HG02938 (cell line): ENCODE measurements around the gene ADORA3.

ENCODE experiments used
- ATAC-seq: cut with Tn5 transposase; IDR thresholded peaks from one replicate; pipeline ENCODE4 v1.9.1; 2021; ENCODE audit warnings: mild to moderate bottlenecking, moderate library complexity; ENCODE audit not compliant: unreplicated experiment

The ADORA3 gene

DNA sequence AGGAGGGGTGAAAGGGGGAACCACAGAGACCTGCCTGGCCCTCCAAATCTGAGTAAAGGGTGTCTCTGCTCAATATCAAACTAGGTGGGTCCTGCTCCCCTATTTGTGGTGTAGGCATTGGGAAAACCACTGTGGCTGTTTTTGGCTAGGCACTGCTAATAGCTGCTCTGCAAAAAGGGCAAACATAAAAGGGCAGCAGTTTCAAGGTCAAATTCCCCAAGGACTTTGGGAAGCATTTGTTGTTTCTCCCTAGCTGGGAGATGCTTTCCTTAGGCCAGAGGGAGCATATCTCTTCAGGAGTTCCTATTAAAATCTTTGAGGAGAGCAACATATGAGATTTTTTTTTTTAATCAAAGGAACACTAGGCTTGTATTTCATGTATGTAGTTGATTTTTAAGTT lies 27.2 kb downstream of the ADORA3 start:
- no peak for ATAC-seq

DNA sequence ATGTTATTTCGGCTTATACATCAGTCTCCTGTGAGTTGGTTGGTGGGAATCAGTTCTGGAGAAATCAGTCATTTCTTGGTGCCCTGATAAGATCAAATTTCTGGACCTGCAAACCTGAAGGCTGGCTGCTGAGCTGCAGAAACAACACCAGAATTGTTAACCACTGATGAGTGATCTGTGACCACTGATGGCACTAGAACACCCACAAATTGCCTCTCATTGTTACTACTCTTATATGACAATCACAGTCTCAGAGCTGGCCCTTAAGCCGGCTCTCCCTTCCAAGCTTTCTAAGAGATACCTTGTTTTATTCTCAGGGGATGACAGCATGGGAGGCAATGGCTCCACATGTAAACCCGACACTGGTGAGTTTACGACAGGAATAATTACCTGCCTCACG lies 27.7 kb downstream of the ADORA3 start:
- no peak for ATAC-seq

DNA sequence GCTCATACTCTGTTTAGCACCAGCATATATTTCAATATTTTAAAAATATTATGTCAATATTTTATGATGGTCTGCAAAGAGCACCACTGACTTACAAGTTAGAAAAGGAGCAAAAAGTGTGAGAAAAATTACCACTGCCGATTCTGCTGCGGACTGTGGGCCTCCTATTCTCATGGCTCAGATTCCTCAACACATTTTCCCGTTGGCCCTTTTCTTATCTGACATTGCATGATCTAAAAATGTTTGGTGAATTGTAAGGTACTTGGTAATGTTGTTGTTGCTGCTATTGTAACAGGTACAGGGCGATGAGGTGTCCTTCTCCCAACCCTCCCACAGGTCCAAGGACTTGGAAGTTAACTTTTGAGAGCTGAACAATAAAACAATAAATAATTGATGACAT lies 28.9 kb downstream of the ADORA3 start:
- no peak for ATAC-seq

DNA sequence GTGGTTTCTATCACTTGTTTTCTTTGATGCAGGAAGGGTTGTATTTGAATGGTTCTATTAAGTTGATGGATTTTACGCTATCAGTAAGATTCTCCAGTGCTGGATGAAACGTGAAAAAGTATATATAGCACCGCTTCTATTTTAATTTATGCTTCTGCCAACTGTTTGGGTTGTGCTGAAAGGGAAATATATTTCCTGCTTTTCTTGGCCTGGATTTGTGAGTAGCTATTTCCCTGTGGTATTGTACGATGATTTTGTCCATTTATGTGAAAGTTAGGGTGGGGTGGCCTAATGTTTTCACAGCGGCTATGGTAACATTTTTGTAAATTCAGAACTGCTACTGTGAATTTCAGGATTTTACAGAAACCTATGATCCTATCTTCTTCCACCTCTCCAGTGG lies 29.3 kb downstream of the ADORA3 start:
- ATAC-seq: no peak

DNA sequence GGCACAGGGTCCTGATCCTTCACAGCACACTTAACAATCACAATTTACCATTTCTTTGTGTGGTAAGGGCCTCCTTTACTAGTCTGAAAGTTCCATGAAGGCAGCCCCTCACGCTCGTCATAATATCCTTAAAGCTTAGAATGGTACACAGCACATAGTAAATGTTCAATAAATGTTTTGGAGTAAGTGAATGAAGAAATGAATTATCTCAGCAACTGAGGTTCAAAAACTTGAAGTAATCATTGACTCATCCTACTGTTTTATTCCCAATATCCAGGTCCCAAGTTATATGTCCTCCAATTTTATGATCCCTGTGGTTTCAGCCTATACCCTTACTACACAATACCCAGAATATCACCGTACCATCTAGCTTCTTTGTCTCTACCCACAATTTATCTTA lies 31.9 kb downstream of the ADORA3 start:
- no peak for ATAC-seq

DNA sequence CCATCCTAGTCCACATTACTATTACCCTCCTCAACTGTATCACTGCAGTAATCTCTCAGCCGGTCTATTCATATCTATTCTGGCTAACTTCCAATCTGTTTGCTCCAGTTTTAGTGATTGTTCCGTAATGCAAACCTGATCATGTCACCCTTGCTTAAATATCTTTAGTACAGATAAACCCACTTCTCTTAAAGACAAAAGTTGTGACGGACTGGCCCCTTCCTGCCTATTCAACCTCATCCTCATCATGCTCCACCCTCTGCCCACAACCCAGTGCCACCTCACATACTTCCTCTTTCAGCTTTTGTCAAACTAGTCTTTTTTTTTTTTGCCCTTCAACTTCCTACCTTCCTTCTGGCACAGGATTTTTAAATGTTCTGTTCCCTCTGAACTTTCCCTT lies 32.4 kb downstream of the ADORA3 start:
- ATAC-seq: no peak

DNA sequence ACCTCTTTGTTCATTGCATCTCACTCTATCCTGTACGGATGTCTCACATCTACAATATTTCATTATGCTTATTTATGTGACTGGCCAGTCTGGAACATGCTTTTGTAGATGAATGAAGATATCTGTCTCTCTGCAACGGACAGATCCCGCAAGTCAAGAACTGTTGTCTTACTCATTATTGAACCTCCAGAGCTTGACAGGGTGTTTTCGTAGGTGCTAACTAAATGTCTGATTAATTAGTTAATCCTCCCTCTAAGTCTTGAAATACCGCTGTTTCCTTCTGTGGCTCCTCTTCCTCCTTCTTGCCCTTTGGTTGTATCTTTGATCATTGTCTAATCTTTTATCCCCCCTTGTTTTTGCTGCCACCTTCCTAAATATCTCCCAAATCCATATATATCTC lies 32.8 kb downstream of the ADORA3 start:
- no peak for ATAC-seq

DNA sequence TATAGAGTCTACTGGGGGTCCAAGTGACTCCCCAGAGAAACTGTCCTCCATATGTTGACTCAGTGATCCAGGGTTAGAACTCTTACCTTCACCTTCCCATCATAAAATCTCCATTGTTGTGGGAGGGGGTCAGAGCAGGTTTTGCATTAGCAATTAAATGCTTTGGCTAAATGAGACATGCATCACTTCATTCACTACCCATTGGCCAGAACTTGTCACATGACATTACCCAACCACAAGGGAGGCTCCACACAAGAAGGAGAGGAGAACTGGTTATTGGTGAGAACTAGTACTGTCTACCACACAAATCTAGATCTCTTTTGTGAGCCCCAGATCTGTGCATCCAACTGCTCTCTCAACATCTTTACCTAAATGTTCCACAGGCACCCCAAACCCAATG lies 33.9 kb downstream of the ADORA3 start:
- no peak for ATAC-seq

DNA sequence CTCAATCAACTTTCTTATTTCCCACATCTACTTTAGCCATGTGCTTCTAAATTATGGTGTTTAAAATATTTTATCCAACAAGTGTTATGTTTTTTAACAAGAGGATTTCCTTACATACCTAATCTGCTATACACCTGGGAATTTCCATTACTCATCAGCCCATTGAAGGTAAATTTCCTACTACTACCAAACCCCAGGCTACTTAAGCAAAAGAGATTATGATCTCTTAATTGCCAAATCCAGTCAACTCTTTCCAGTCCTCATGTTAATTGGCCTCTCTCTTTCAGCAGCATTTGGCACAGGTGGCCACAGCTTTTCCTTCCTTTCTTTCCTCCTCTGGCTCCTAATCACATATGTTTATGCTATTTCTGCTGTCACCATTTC lies 34.7 kb downstream of the ADORA3 start:
- no peak for ATAC-seq

DNA sequence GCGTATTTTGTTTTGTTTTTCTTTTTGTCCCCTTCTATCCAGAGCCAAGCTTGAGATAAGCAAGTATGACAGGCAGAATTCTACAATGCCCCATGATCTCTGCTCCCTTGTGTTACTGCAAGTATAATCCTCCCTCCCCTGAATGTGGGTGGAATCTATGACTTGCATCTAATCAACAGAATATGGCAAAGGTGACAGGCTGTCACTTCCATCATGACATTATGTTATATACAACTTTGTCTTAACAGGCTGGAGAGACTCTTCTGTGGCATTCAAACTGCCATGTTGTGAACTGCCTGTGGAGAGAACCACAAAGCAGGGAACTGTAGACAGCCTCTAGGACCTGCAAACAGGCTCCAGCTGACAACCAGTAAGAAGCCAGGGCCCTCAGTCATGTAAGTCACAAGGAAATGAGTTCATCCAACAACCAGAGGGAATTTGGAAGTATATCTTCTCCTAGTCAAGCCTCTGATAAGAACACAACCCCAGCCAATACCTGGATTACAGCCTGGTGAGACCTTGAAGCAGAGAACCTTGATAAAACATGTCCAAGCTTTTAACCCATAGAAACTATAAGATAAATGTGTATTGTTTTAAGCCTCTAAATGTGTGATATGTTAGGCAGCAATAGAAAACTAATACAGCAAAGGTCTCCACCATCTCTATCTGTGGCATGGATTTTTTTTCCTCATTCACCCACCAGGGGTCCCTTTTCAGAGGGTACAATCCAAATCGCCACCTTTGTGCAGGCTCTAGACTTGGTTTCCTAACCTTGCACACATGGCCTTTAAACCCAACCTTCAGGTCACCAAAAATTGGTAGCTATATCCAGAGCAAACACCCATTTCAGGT lies 35.3 kb downstream of the ADORA3 start:
- no peak for ATAC-seq

DNA sequence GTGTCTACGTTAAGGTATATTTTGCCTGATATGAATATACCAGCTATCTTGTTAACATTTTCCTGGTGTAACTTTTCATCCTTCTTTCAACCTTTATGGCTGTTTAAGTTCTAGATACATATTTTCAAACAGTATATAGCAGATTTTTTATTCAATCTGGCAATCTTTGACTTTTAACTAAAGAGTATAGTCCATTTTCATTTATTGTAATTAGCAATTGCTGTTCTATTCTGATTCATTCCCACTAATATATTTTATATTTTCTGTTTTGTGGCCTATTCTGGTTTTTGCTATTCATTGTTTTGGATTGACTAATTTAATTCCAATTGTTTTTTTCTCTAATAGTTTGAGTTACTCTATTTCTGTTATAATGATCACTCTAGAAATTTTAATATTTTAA lies 37.0 kb downstream of the ADORA3 start:
- ATAC-seq: no peak

DNA sequence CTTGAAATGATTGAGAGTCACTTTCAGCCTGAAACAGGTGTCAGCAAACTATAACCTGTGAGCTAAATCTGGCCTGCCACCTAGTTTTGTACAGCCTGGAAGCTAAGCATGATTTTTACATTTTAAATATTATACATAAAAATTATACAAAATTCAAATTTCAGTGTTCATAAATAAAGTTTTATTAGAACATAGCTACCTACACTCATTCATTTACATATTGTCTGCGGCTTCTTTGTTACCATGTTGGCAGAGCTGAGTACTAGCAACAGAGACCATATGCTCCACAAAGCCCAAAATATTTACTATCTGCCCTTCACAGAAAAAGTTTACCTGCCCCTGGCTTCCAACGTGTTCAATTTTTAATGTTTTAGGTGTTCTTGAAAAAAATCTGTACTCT lies 37.7 kb downstream of the ADORA3 start:
- no peak for ATAC-seq

DNA sequence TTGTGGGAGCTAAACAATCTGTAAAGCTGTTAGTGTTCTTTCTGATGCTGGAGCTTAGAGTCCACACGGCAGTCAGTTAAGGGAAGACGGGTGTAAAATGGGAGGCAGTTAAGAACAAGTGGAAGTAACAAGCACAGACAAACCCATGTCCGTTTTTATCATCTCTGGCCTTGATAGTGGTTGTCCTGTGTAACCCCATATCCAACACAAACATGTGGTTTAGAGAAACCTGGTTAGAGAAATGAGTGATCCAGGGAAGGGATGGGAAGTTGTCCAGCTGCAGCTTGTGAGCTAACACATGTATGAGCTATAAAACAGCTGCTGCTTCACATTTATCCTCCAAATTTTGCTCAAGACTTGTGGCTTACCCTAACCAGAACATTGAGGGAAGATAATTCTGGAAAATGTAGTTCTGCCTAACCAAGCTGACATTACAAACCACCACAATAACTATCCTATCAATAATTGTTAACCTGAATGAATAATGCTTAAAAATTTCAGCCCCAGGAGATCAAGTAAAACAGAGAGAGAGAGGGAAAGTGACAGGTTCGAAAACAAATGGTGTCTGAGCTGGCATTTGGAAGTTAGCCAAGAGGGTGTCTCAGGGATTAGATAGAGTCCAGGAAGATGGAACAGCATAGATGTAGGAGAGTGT lies 40.3 kb downstream of the ADORA3 start:
- no peak for ATAC-seq

DNA sequence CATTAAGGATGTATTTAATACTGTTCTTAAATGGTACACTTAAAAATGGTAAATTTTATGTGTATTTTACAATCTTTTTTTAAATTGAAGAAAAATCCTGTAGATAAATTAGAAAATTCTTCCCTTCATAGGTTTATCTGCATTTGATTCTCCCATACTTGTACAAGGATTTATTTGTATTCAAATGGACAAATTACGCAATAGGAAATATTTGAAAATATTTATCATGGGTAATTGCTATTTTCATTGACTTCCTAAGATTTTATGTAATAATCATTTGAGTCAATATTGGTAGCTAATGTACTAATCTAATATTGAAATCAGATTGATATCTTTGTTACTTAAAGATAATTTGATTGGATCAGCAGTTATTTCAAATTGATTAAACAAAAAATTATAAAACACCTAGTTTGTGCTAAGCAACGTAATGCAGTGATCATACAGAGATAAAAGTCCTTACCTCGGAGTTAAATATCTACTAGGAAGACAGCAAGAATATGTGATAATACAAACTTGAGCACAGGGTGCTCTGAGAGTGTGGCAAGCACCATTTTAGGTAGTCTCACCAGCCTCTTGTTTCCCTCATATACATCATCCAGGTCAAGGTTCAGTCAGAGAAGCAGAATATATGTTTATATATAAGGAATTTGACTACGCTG lies 40.9 kb downstream of the ADORA3 start:
- no peak for ATAC-seq

DNA sequence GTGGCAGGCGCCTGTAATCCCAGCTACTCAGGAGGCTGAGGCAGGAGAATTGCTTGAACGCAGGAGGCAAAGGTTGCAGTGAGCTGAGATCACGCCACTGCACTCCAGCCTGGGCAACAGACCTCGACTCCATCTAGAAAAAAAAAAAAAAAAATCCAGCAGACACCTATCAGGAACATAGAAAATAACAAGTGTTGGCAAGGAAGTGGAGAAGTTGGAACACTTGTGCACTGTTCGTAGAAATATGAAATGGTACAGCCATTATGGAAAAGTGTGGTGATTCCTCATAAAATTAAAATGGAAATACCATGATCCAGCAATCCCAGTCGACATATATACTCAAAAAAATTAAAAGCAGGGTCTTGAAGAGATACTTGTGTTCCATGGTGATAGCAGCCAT lies 41.7 kb downstream of the ADORA3 start:
- no peak for ATAC-seq

DNA sequence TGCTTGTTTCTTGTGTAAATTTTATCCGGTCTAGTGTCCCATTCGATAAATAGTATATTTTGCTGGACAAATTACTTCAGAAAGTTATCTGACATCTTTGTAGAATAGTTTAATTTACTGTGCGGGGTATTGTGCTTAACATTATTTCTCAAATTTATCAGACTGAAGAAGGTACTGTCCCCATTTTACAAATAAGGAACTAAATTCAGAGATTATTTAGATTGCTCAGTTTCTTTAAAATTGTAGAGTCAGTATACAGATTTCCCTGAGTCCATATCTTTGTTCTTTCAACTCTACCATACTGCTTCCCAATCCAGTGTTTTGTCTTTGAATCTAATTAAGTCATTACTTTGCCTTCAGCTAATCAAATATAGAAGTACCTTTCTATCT lies 47.8 kb downstream of the ADORA3 start:
- ATAC-seq: no peak

DNA sequence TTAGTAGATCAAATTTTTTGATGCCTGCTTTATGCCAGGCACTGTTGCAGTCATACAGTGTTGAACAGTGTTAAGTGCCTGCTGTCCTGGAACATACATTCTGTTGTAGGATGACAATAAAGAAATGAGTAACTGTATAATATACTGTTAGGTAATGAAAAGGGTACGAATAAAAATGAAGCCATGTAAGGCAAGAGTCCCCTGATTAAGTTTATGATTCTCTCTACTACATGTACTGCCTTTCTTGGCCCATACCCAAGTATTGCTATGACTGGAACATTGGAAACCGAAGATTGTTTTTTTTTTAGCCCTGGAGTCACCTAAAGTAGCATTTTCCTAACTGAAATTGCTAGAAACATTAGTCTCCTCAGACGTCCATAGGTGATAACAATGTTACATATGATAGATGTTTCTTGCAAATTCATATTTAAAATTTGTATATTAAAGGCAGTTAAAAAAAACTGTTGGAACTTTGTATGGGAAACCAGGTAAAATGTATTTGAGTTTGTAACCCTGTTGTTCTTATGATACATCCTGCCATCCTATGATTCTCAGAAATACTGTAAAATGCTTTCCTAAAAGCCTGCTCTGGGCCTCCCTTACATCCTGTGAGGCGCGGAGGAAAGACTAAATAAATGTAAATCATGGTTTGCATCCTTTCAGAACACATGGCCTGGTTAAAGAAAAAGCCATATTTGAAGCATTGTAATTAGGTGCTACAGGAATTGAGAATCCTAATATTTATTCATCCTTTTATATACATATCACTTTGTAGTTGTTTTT lies 48.4 kb downstream of the ADORA3 start:
- ATAC-seq: no peak

DNA sequence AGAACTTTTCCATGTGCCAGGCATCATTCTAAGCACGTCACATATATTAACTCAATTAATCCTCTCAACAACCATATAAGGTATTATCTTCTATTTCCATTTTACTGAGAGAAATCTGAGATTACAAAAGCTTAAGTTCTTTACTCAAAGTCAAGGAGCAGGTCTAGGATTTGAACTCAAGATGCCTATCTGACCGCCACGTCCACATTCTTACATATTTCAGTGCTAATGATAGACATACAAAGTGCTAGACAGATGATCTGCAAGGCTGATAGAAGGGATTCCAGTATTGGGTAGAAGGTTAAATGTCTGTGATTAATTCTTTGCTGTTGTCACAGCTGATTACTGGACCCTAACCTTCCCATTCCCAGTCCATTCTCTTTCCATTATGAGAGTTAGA lies 49.7 kb downstream of the ADORA3 start:
- no peak for ATAC-seq

DNA sequence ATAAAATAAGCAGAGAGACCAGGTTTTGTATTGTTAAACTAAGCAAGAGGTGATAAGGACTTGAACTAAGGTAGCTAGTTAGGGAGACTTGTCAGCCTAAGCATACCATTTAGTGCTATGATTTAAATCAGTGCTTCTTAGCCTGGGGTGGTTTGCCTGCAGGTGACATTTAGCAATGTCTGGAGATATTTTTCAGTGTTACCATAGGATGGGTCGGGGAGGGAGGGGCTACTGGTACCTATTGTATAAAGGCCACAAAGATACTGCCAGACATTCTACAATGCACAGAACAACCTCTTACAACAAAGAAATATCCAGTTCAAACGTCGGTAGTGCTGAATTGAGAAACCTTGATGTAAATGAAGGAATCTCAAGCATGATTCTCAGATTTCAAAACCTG lies 50.9 kb downstream of the ADORA3 start:
- ATAC-seq: no peak

DNA sequence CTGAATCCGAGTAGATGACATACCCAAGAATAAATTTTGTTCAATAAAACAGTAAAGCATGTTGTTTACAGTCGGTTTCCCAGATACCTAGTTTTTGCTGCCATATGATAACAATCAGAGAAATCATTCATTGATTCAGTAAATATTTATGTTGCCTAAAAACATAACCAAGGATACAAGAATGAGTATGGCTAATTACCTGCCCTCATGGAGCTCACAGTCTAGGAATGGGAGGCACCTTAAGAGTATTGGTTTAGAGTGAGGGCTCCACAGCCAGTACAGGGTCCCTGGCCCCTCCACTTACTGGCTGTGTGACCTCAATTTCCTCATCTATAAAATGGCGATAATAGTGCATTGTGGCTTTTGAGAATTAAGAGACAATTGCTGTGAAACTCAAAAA lies 53.2 kb downstream of the ADORA3 start:
- ATAC-seq: no peak

DNA sequence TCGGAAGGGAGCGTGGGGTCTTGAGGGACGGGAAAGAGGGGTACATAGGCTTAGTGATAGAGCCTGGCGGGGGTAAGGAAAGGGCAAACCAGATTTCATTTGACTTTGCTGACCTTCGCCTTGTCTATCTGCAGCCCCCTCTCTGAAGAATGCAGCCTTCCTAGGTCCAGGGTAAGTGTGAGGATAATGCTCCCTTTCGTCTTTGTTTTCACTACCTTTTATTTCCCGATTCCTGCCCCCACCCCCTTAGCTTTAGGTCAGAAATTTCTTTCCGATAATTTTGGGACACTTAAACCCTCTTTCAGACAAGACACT lies 53.8 kb downstream of the ADORA3 start:
- ATAC-seq: no peak
